Left lung (tissue), 10 donors: ENCODE results near the gene HLA-DQB1. TPM values are rescaled to one million over a fixed set of nuclear protein-coding genes. Genes with fewer than 3 reads are reported as not detected.
"Not testable (repeated sequence)": the region's sequence is repeated elsewhere in the genome, so short reads cannot be mapped to it uniquely, and the experiment has no call there.

ENCODE experiments used
- ATAC-seq: fragments of 200-7000 bp; cut with Tn5 transposase; one replicate; pipeline ENCODE4 v1.9.1; 2020; ENCODE audit warnings: moderate library complexity
- DNase-seq, 4 donors: peaks; one replicate each; pipeline ENCODE4 v3.0.0-alpha.2; 2013 to 2020
- H3K27ac ChIP-seq, 2 donors: fragments of 200-600 bp; sonication (generic) in 1 of 2; one replicate each; pipeline versions ENCODE4 v1.5.0 to v1.8.0; 2020 to 2021
- H3K27me3 ChIP-seq, 2 donors: fragments of 200-600 bp; sonication (generic) in 1 of 2; one replicate each; pipeline versions ENCODE4 v1.5.0 to v1.8.0; 2020 to 2021
- H3K36me3 ChIP-seq, 2 donors: fragments of 200-600 bp; sonication (generic) in 1 of 2; one replicate each; pipeline versions ENCODE4 v1.5.0 to v1.8.0; 2020 to 2021
- H3K4me1 ChIP-seq, 2 donors: fragments of 200-600 bp; one replicate each; pipeline ENCODE4 v1.8.0; 2021
- H3K4me3 ChIP-seq, 2 donors: fragments of 200-600 bp; sonication (generic) in 1 of 2; one replicate each; pipeline versions ENCODE4 v1.5.0 to v1.8.0; 2020 to 2021; ENCODE audit warnings: mild to moderate bottlenecking in 1 of 2
- H3K9me3 ChIP-seq, 2 donors: fragments of 200-600 bp; sonication (generic) in 1 of 2; one replicate each; pipeline versions ENCODE4 v1.5.0 to v1.8.0; 2020 to 2021
- intact Hi-C, 2 donors: fragments of 100-400 bp; cut with DNase I; formaldehyde crosslinking; loops; one replicate each; pipeline versions ENCODE4 v1.11.2 to v1.14.2; 2022
- polyA plus RNA-seq, 6 donors: library from polyadenylated mRNA; unstranded; fragments of 120-200 nt; gene quantifications; one replicate each; pipeline ENCODE4 v1.2.1, GENCODE V29; 2013; ENCODE audit not compliant: insufficient read length in 6 of 6
- total RNA-seq, 2 donors: library from RNA; stranded (reverse); fragmentation: NEBNext Ultra II Directional; extraction: Animal tissue kit (Norgen Biotek cat#: 25700); gene quantifications; one replicate each; pipeline ENCODE4 v1.2.1, GENCODE V29; 2021
- TF ChIP-seq, protein P1 (sequence below), 2 donors: fragments of 200-600 bp; sonication (generic) in 1 of 2; IDR thresholded peaks; one replicate each; pipeline versions ENCODE4 v1.5.0 to v1.8.0; 2021; ENCODE audit warnings: antibody characterized with exemption in 2 of 2
- donor health status: DM: no; HTN: yes; CAD: no.
- donor health status: DM: no; HTN: no; CAD: no.

Gene HLA-DQB1
- total and polyA plus RNA-seq, 8 donors, result 2.8 to 172 (median 6.8) TPM

GRCh38 chr6:32685603-32686002 lies 19.1 kb upstream of the HLA-DQB1 start:
- intact Hi-C loops, result no loop called here
- DNase-seq (no peak), ATAC-seq (peak; percentile 85)

DNA sequence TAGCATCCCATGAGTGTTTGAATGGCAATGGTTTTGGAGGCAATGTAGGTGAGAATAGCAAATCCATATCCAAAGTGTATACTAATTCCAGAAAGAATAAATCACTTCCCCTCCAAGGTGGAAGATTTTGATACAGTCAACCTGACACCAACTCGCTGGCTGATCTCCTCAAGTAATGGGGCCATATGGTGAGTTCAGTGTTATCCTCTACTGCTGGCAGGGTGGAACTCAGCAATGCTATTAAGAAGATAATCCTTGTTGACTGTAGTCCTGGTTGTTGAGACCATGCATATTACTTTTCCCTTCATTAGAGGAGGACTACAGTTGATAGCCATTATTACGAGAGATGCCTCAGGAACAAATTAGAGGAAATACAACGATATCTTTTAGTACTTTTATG lies 17.8 kb upstream of the HLA-DQB1 start:
- H3K9me3 ChIP-seq, result no peaks in the 10 kb centered on the region
- intact Hi-C loops, result no loop called here
- no peak overlapping the region for H3K4me3 ChIP-seq
- H3K4me1 ChIP-seq, result no peaks in the 10 kb centered on the region
- TF ChIP-seq, protein P1, sequence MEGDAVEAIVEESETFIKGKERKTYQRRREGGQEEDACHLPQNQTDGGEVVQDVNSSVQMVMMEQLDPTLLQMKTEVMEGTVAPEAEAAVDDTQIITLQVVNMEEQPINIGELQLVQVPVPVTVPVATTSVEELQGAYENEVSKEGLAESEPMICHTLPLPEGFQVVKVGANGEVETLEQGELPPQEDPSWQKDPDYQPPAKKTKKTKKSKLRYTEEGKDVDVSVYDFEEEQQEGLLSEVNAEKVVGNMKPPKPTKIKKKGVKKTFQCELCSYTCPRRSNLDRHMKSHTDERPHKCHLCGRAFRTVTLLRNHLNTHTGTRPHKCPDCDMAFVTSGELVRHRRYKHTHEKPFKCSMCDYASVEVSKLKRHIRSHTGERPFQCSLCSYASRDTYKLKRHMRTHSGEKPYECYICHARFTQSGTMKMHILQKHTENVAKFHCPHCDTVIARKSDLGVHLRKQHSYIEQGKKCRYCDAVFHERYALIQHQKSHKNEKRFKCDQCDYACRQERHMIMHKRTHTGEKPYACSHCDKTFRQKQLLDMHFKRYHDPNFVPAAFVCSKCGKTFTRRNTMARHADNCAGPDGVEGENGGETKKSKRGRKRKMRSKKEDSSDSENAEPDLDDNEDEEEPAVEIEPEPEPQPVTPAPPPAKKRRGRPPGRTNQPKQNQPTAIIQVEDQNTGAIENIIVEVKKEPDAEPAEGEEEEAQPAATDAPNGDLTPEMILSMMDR (IDR thresholded peaks at IDR 0.05), result no peak
- no peaks in the 10 kb centered on the region for H3K27me3 ChIP-seq
- no peaks in the 10 kb centered on the region for H3K36me3 ChIP-seq
- ATAC-seq (no peak), DNase-seq (no peak)
- no peak overlapping the region for H3K27ac ChIP-seq

More at GRCh38 chr6:32685603-32686002, 19.1 kb upstream of the HLA-DQB1 start:
- Histone ChIP-seq H3K36me3 (no peaks in the 10 kb centered on the region), H3K27me3 (no peaks in the 10 kb centered on the region), H3K27ac (no peak overlapping the region), H3K4me1 (no peaks in the 10 kb centered on the region), H3K4me3 (no peak overlapping the region), H3K9me3 (no peaks in the 10 kb centered on the region)
- TF ChIP-seq, protein P1 (IDR thresholded peaks at IDR 0.05), result no peak

- ATAC-seq, result no peak
- peaks cover 0 to 11% of the 10 kb centered on the region in 2 donors for H3K9me3 ChIP-seq
- TF ChIP-seq, protein P1 (IDR thresholded peaks at IDR 0.05), result no peak
- H3K4me1 ChIP-seq, result no peaks in the 10 kb centered on the region
- intact Hi-C loops, result no loop called here
- no peaks in the 10 kb centered on the region for H3K36me3 ChIP-seq
- H3K27me3 ChIP-seq, result no peaks in the 10 kb centered on the region
- H3K4me3 ChIP-seq, result no peak overlapping the region
- DNase-seq, result no peak
- no peak overlapping the region for H3K27ac ChIP-seq
Measured at GRCh38 chr6:32680055-32680454, 13.6 kb upstream of the HLA-DQB1 start.

DNA sequence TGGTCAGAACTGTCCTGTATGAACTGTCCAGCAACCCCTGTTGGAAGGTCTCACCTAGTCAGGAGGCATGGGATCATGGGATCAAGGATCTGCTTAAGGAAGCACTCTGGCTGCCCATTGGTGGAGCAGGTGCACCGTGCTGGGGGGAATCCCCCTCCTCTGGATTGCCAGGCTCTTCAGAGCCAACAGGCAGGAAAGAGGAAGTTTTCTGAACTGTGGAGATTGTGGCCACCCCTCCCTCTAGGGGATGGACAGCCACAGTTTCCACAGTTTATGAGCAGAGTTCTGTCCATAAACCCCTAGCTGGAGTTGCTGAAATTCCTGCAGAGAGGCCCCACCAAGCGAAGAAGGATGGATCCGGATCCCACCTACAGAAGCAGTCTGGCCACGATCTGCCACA lies 13.0 kb upstream of the HLA-DQB1 start:
- H3K27me3 ChIP-seq, result no peaks in the 10 kb centered on the region
- no peak for ATAC-seq
- intact Hi-C loops, result no loop called here

DNA sequence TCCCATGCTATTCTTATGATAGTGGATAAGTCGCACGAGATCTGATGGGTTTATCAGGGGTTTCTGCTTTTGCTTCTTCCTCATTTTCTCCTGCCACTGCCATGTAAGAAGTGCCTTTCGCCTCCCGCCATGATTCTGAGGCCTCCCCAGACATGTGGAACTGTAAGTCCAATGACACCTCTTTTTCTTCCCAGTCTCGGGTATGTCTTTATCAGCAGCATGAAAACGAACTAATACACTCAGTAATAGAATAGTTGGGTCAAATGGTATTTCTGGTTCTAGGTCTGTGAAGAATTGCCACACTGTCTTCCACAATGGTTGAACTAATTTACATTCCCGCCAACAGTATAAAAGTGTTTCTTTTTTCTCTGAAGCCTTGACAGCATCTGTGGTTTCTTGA lies 7.7 kb upstream of the HLA-DQB1 start:
- ATAC-seq, intact Hi-C loops, H3K27me3 ChIP-seq, H3K4me3 ChIP-seq, DNase-seq, H3K36me3 ChIP-seq, H3K27ac ChIP-seq: not testable (repeated sequence)
- peaks cover 0 to 14% of the 10 kb centered on the region in 2 donors for H3K4me1 ChIP-seq
- peaks cover 0 to 22% of the 10 kb centered on the region in 2 donors for H3K9me3 ChIP-seq

More for the DNA sequence above, 13.0 kb upstream of the HLA-DQB1 start:
- H3K4me1 ChIP-seq, result no peaks in the 10 kb centered on the region
- no peak overlapping the region for H3K4me3 ChIP-seq
- peaks cover 0 to 11% of the 10 kb centered on the region in 2 donors for H3K9me3 ChIP-seq
- no peaks in the 10 kb centered on the region for H3K36me3 ChIP-seq
- no peak overlapping the region for H3K27ac ChIP-seq
- TF ChIP-seq, protein P1 (IDR thresholded peaks at IDR 0.05), result no peak
- no peak for DNase-seq

DNA sequence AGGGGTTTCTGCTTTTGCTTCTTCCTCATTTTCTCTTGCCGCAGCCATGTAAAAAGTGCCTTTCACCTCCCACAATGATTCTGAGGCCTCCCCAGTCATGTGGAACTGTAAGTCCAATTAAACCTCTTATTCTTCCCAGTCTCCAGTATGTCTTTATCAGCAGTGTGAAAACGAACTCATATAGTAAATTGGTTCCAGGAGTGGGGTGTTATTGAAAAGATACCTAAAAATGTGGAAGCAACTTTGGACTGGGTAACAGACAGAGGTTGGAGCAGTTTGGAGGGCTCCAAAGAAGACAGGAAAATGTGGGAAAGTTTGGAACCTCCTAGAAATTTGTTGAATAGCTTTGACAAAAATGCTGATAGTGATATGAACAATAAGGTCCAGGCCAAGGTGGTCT lies 5.5 kb upstream of the HLA-DQB1 start:
- H3K4me3 ChIP-seq, intact Hi-C loops, H3K27me3 ChIP-seq, H3K27ac ChIP-seq, ATAC-seq, DNase-seq, H3K36me3 ChIP-seq: not testable (repeated sequence)
- H3K9me3 ChIP-seq, result peaks cover 0 to 10% of the 10 kb centered on the region in 2 donors
- peaks cover 0 to 33% of the 10 kb centered on the region in 2 donors for H3K4me1 ChIP-seq
